Neural cell (in vitro differentiated cells): Measurements from ENCODE around the gene PFDN2.

Source experiments
- EP300 ChIP-seq: fragments of 450-650 bp; conservative IDR thresholded peaks from 2 replicates; pipeline ENCODE4 v1.6.1; 2014; ENCODE audit warnings: antibody characterized with exemption, mild to moderate bottlenecking, moderate library complexity; ENCODE audit not compliant: poor library complexity, severe bottlenecking
- EZH2 ChIP-seq: fragments of 200-600, 300-800 bp; shearing (Covaris generic), sonication (generic); IDR thresholded peaks from 2 replicates; pipeline ENCODE4 v1.6.1; 2014; ENCODE audit warnings: antibody characterized with exemption, low read length, borderline replicate concordance, mild to moderate bottlenecking; ENCODE audit not compliant: insufficient read depth, poor library complexity, severe bottlenecking
- MXI1 ChIP-seq: fragments of 450-650 bp; conservative IDR thresholded peaks from 2 replicates; pipeline ENCODE4 v1.6.1; 2014; ENCODE audit warnings: antibody characterized with exemption, mild to moderate bottlenecking; ENCODE audit not compliant: poor library complexity, severe bottlenecking
- POLR2AphosphoS5 ChIP-seq: IDR thresholded peaks from 2 replicates; pipeline ENCODE4 v1.6.1; 2012
- RAD21 ChIP-seq: fragments of 450-650 bp; conservative IDR thresholded peaks from 2 replicates; pipeline ENCODE4 v1.6.1; 2014; ENCODE audit warnings: antibody characterized with exemption, mild to moderate bottlenecking, moderate library complexity
- SMC3 ChIP-seq: fragments of 450-650 bp; conservative IDR thresholded peaks from 2 replicates; pipeline ENCODE4 v1.6.1; 2014; ENCODE audit warnings: antibody characterized with exemption, mild to moderate bottlenecking, moderate library complexity; ENCODE audit not compliant: poor library complexity
- TAF1 ChIP-seq: IDR thresholded peaks from 2 replicates; pipeline ENCODE4 v1.6.1; 2012; ENCODE audit warnings: low read depth
- TF ChIP-seq, protein P1 (sequence below): fragments of 450-650 bp; IDR thresholded peaks from 2 replicates; pipeline ENCODE4 v1.5.1; 2014; ENCODE audit warnings: antibody characterized with exemption, mild to moderate bottlenecking, moderate library complexity; ENCODE audit not compliant: poor library complexity, severe bottlenecking
- TF ChIP-seq, protein P2 (sequence below): IDR thresholded peaks from 2 replicates; pipeline ENCODE4 v1.6.1; 2012; ENCODE audit warnings: borderline replicate concordance

DNA sequence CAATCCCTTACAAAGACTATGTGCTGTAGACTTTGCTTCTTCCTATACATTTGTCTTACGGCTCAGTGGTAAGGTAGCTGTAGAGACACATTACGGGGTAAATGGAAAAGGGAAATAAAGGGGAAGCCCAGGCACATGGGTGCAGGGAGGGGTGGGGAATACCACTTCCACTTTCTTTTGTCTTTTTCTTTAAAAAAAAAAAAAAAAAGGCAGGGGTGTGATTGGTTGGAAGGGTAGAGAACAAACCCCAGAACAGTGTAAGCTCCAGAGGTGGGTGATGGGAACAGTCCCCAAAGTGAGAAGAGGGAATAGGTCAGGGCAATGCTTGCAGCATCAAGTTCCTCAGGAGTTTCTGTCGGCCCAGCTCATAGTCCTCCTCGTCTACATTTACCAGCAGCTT lies 4.0 kb upstream of the PFDN2 start:
- TF ChIP-seq, protein P1, sequence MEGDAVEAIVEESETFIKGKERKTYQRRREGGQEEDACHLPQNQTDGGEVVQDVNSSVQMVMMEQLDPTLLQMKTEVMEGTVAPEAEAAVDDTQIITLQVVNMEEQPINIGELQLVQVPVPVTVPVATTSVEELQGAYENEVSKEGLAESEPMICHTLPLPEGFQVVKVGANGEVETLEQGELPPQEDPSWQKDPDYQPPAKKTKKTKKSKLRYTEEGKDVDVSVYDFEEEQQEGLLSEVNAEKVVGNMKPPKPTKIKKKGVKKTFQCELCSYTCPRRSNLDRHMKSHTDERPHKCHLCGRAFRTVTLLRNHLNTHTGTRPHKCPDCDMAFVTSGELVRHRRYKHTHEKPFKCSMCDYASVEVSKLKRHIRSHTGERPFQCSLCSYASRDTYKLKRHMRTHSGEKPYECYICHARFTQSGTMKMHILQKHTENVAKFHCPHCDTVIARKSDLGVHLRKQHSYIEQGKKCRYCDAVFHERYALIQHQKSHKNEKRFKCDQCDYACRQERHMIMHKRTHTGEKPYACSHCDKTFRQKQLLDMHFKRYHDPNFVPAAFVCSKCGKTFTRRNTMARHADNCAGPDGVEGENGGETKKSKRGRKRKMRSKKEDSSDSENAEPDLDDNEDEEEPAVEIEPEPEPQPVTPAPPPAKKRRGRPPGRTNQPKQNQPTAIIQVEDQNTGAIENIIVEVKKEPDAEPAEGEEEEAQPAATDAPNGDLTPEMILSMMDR, result no peak
- no peak for TF ChIP-seq POLR2AphosphoS5
- TF ChIP-seq, protein P2, sequence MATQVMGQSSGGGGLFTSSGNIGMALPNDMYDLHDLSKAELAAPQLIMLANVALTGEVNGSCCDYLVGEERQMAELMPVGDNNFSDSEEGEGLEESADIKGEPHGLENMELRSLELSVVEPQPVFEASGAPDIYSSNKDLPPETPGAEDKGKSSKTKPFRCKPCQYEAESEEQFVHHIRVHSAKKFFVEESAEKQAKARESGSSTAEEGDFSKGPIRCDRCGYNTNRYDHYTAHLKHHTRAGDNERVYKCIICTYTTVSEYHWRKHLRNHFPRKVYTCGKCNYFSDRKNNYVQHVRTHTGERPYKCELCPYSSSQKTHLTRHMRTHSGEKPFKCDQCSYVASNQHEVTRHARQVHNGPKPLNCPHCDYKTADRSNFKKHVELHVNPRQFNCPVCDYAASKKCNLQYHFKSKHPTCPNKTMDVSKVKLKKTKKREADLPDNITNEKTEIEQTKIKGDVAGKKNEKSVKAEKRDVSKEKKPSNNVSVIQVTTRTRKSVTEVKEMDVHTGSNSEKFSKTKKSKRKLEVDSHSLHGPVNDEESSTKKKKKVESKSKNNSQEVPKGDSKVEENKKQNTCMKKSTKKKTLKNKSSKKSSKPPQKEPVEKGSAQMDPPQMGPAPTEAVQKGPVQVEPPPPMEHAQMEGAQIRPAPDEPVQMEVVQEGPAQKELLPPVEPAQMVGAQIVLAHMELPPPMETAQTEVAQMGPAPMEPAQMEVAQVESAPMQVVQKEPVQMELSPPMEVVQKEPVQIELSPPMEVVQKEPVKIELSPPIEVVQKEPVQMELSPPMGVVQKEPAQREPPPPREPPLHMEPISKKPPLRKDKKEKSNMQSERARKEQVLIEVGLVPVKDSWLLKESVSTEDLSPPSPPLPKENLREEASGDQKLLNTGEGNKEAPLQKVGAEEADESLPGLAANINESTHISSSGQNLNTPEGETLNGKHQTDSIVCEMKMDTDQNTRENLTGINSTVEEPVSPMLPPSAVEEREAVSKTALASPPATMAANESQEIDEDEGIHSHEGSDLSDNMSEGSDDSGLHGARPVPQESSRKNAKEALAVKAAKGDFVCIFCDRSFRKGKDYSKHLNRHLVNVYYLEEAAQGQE, result no peak
- TF ChIP-seq EZH2, result no peak
- TF ChIP-seq MXI1, result no peak
- no peak for TF ChIP-seq EP300
- no peak for TF ChIP-seq TAF1
- TF ChIP-seq RAD21, result no peak
- TF ChIP-seq SMC3, result no peak
